PC-3 (cell line): ENCODE results near the gene SELENOV. TPM values are rescaled to one million over a fixed set of nuclear protein-coding genes. Genes with fewer than 3 reads are reported as not detected.

ENCODE experiments used
- ATAC-seq: fragments of 200-7000 bp; cut with Tn5 transposase; 2 replicates; pipeline ENCODE4 v1.9.1; 2020; ENCODE audit warnings: mild to moderate bottlenecking, moderate library complexity
- BruUV-seq: library from RNA; stranded (reverse); fragments of 400-500 nt; replicated peaks from 2 replicates; lab custom pipeline; 2021; lab: Mats Ljungman, UMichigan
- CTCF ChIA-PET: fragments of 300-600 bp; sonication (Branson Sonifier 250); formaldehyde crosslinking; loops from one replicate; lab custom pipeline; 2022; ENCODE audit warnings: antibody characterized with exemption; lab: Charles Lee
- POLR2A ChIA-PET: fragments of 300-600 bp; sonication (Branson Sonifier 250); formaldehyde crosslinking; loops from one replicate; lab custom pipeline; 2022; ENCODE audit warnings: antibody characterized with exemption; ENCODE audit not compliant: unreplicated experiment; lab: Charles Lee
- DNase-seq: peaks from one replicate; pipeline ENCODE4 v3.0.0-alpha.2; 2015
- H2AFZ ChIP-seq: fragments of 300-600 bp; sonication (generic); 2 replicates; pipeline ENCODE4 v1.6.0; 2016; ENCODE audit warnings: antibody characterized with exemption, low read length
- H3F3A ChIP-seq: fragments of 300-600 bp; sonication (generic); one replicate; pipeline ENCODE4 v1.6.0; 2017; ENCODE audit warnings: antibody characterized with exemption, low read length, control low read depth, mild to moderate bottlenecking; ENCODE audit not compliant: unreplicated experiment
- H3K27ac ChIP-seq: fragments of 300-600 bp; sonication (generic); 2 replicates; pipeline ENCODE4 v1.5.1; 2016; ENCODE audit warnings: mild to moderate bottlenecking, low read length
- H3K27me3 ChIP-seq: fragments of 300-600 bp; sonication (generic); 2 replicates; pipeline ENCODE4 v1.6.1; 2016; ENCODE audit warnings: low read length, mixed read lengths
- H3K36me3 ChIP-seq: fragments of 300-600 bp; sonication (generic); 2 replicates; pipeline ENCODE4 v1.6.1; 2016; ENCODE audit warnings: low read depth, mixed run types, low read length, mixed read lengths
- H3K4me1 ChIP-seq: fragments of 300-600 bp; sonication (generic); 2 replicates; pipeline ENCODE4 v1.5.1; 2016; ENCODE audit warnings: low read length; ENCODE audit not compliant: insufficient read depth
- H3K4me2 ChIP-seq: fragments of 300-600 bp; sonication (generic); 2 replicates; pipeline ENCODE4 v1.6.0; 2016; ENCODE audit warnings: low read length
- H3K4me3 ChIP-seq: fragments of 300-600 bp; sonication (generic); 2 replicates; pipeline ENCODE4 v1.5.1; 2016; ENCODE audit warnings: mild to moderate bottlenecking, low read length, mixed read lengths
- H3K79me2 ChIP-seq: fragments of 300-600 bp; sonication (generic); 2 replicates; pipeline ENCODE4 v1.6.1; 2017; ENCODE audit warnings: low read length, mixed read lengths
- H3K9ac ChIP-seq: fragments of 300-600 bp; sonication (generic); 2 replicates; pipeline ENCODE4 v1.6.0; 2016; ENCODE audit warnings: mild to moderate bottlenecking, low read length
- H3K9me2 ChIP-seq: fragments of 300-600 bp; sonication (generic); replicated peaks from 2 replicates; pipeline ENCODE4 v1.6.1; 2016; ENCODE audit warnings: mixed run types, low read length, mixed read lengths
- H3K9me3 ChIP-seq: fragments of 300-600 bp; sonication (generic); 2 replicates; pipeline ENCODE4 v1.6.1; 2016; ENCODE audit warnings: low read length, mixed read lengths
- H4K20me1 ChIP-seq: fragments of 300-600 bp; sonication (generic); 2 replicates; pipeline ENCODE4 v1.6.1; 2016; ENCODE audit warnings: low read length, mixed read lengths
- CTCF ChIP-seq: fragments of 300-600 bp; sonication (generic); conservative IDR thresholded peaks from 2 replicates; pipeline ENCODE4 v1.5.1; 2017; ENCODE audit warnings: antibody characterized with exemption, low read depth, mild to moderate bottlenecking, low read length
- EZH2 ChIP-seq: fragments of 300-600 bp; sonication (generic); IDR thresholded peaks from one replicate; pipeline ENCODE4 v1.6.1; 2017; ENCODE audit warnings: antibody characterized with exemption, mild to moderate bottlenecking, low read length; ENCODE audit not compliant: unreplicated experiment
- EZH2phosphoT487 ChIP-seq: fragments of 300-600 bp; sonication (generic); IDR thresholded peaks from 2 replicates; pipeline ENCODE4 v1.6.1; 2018; ENCODE audit warnings: mild to moderate bottlenecking, antibody characterized with exemption, low read length, borderline replicate concordance
- intact Hi-C: fragments of 100-400 bp; cut with micrococcal nuclease; formaldehyde crosslinking; loops from 2 replicates; pipeline ENCODE4 v1.9.0; 2023
- total RNA-seq: library from RNA; depleted of rRNA; stranded (reverse); fragments of >200 nt; gene quantifications from 2 replicates; pipeline ENCODE4 v1.2.3, GENCODE V29; 2014

The SELENOV gene
- total RNA-seq, 1 experiment from 2014 or later, result not detected

GRCh38 chr19:39497701-39497995 is 17.3 kb upstream of the SELENOV start:
- Histone ChIP-seq H3K9me2 (no peaks in the 10 kb centered on the region), H4K20me1 (no peaks in the 10 kb centered on the region), H3K27ac (no peak overlapping the region), H3K27me3 (no peaks in the 10 kb centered on the region), H2AFZ (peak overlapping the region; percentile 98), H3K4me3 (peak overlapping the region; percentile 63), H3K4me1 (peaks cover 12% of the 10 kb centered on the region), H3K9me3 (no peaks in the 10 kb centered on the region), H3K36me3 (no peaks in the 10 kb centered on the region), H3K4me2 (peak overlapping the region; percentile 95), H3K9ac (no peak overlapping the region), H3F3A (no peaks in the 10 kb centered on the region), H3K79me2 (no peaks in the 10 kb centered on the region)
- ATAC-seq (no peak), DNase-seq (no peak)
- POLR2A ChIA-PET, result interaction anchor here (0.7 kb wide), 1 partner anchor 37 kb away, joined by 5 read pairs; no protein-coding TSS in a partner anchor
- intact Hi-C loops, result loop anchor here (5.0 kb wide), 1 partner anchor 35 kb away; the partner anchor contains the start of gene EID2B
- TF ChIP-seq EZH2phosphoT487, result no peak
- TF ChIP-seq CTCF, result no peak
- TF ChIP-seq EZH2, result no peak
- CTCF ChIA-PET, result interaction anchor here (0.6 kb wide), 2 partner anchors 15 to 35 kb away, joined by 3 read pairs; partner anchors contain the start of gene EID2B
- no TSS peak for BruUV-seq

- Histone ChIP-seq H4K20me1 (no peaks in the 10 kb centered on the region), H3K9me3 (no peaks in the 10 kb centered on the region), H3K4me3 (peak overlapping the region; percentile 63), H3K9me2 (no peaks in the 10 kb centered on the region), H3K4me2 (peak overlapping the region; percentile 95), H3K27me3 (no peaks in the 10 kb centered on the region), H3K79me2 (no peaks in the 10 kb centered on the region), H2AFZ (peak overlapping the region; percentile 98), H3K4me1 (peaks cover 7% of the 10 kb centered on the region), H3F3A (no peaks in the 10 kb centered on the region), H3K36me3 (no peaks in the 10 kb centered on the region), H3K9ac (no peak overlapping the region), H3K27ac (no peak overlapping the region)
- DNase-seq (peak; percentile 50), ATAC-seq (peak; percentile 72)
- no peak for TF ChIP-seq EZH2
- TF ChIP-seq CTCF, result peak; percentile 47
- intact Hi-C loops, result loop anchor here (5.0 kb wide), 1 partner anchor 34 kb away; the partner anchor contains the start of gene EID2B
- ChIA-PET CTCF (interaction anchor here (0.6 to 0.7 kb wide), 4 partner anchors 15 to 42 kb away, joined by 3 to 4 read pairs (median 3); partner anchors contain the start of genes EID2 and EID2B), POLR2A (no interaction called here)
- BruUV-seq, result no TSS peak
Measured at GRCh38 chr19:39497996-39498797, 16.7 kb upstream of the SELENOV start.
